CD4-positive, alpha-beta memory T cell (primary cell): ENCODE measurements around the gene SLC2A9. TPM values are rescaled to one million over a fixed set of nuclear protein-coding genes. Genes with fewer than 3 reads are reported as not detected.

Experiments used
- CTCF ChIA-PET: fragments of 350-600 bp; sonication (Branson Sonifier 250); formaldehyde crosslinking; loops from one replicate; lab custom pipeline; 2021; ENCODE audit warnings: inconsistent platforms; ENCODE audit not compliant: partially characterized antibody; lab: Charles Lee
- POLR2A ChIA-PET: fragments of 350-600 bp; sonication (Branson Sonifier 250); formaldehyde crosslinking; loops from one replicate; lab custom pipeline; 2021; ENCODE audit not compliant: partially characterized antibody; lab: Charles Lee
- DNase-seq, 5 donors: peaks; one replicate each; pipeline versions ENCODE4 v3.0.0 to v3.0.0-alpha.2; 2020 to 2022; ENCODE audit warnings: mixed read lengths in 1 of 5
- H3K27ac ChIP-seq: one replicate; pipeline ENCODE4 v1.7.0; 2013; ENCODE audit warnings: low read depth, low read length
- H3K27me3 ChIP-seq: 2 replicates; pipeline ENCODE4 v1.7.0; 2013; ENCODE audit warnings: mild to moderate bottlenecking, low read length, moderate library complexity; ENCODE audit not compliant: insufficient read depth
- H3K36me3 ChIP-seq: 2 replicates; pipeline ENCODE4 v1.7.0; 2013; ENCODE audit warnings: mild to moderate bottlenecking, low read length, moderate library complexity; ENCODE audit not compliant: insufficient read depth
- H3K4me1 ChIP-seq: 2 replicates; pipeline ENCODE4 v1.7.0; 2013; ENCODE audit warnings: mild to moderate bottlenecking, low read length, moderate library complexity; ENCODE audit not compliant: insufficient read depth
- H3K4me3 ChIP-seq, 2 donors: one replicate each; pipeline ENCODE4 v1.7.0; 2013; ENCODE audit warnings: low read length in 2 of 2, mild to moderate bottlenecking in 1 of 2
- H3K9me3 ChIP-seq, 2 donors: one replicate each; pipeline ENCODE4 v1.7.0; 2013; ENCODE audit warnings: low read length in 2 of 2, control low read depth in 1 of 2; ENCODE audit not compliant: control insufficient read depth in 1 of 2
- H3K27ac Mint-ChIP-seq, 7 donors: one replicate each; pipeline ENCODE4 v1.8.0; 2020 to 2021; ENCODE audit warnings: mixed read lengths in 7 of 7, mild to moderate bottlenecking in 6 of 7, inconsistent platforms in 3 of 7, moderate library complexity in 3 of 7
- H3K27me3 Mint-ChIP-seq, 2 donors: one replicate each; pipeline ENCODE4 v1.8.0; 2020 to 2021; ENCODE audit warnings: mixed read lengths in 2 of 2
- H3K36me3 Mint-ChIP-seq, 2 donors: one replicate each; pipeline ENCODE4 v1.8.0; 2020 to 2021; ENCODE audit warnings: mixed read lengths in 2 of 2, inconsistent platforms in 1 of 2, mild to moderate bottlenecking in 1 of 2
- H3K4me1 Mint-ChIP-seq, 4 donors: one replicate each; pipeline ENCODE4 v1.8.0; 2020 to 2021; ENCODE audit warnings: mixed read lengths in 4 of 4, mild to moderate bottlenecking in 1 of 4
- H3K4me3 Mint-ChIP-seq, 8 donors: one replicate each; pipeline ENCODE4 v1.8.0; 2020 to 2021; ENCODE audit warnings: mixed read lengths in 8 of 8, mild to moderate bottlenecking in 7 of 8, moderate library complexity in 6 of 8, inconsistent platforms in 3 of 8
- H3K9me3 Mint-ChIP-seq, 8 donors: one replicate each; pipeline ENCODE4 v1.8.0; 2020 to 2021; ENCODE audit warnings: mixed read lengths in 8 of 8, mild to moderate bottlenecking in 5 of 8, inconsistent platforms in 3 of 8, moderate library complexity in 1 of 8
- intact Hi-C: fragments of 100-400 bp; cut with micrococcal nuclease; formaldehyde crosslinking; loops from one replicate; pipeline ENCODE4 v1.15.1; 2023
- polyA plus RNA-seq, 2 donors: library from polyadenylated mRNA; unstranded; fragments of 300-500 nt; fragmentation: Illumina TruSeq; gene quantifications; one replicate each; pipeline ENCODE4 v1.2.3, GENCODE V29; 2021
- total RNA-seq, 2 experiments: library from RNA; stranded (reverse); gene quantifications; one replicate each; pipeline ENCODE4 v1.2.3, GENCODE V29; 2021

The SLC2A9 gene
- total and polyA plus RNA-seq, 4 experiments from 2014 or later = 0.43 to 2.4 (median 1.7) TPM

DNA sequence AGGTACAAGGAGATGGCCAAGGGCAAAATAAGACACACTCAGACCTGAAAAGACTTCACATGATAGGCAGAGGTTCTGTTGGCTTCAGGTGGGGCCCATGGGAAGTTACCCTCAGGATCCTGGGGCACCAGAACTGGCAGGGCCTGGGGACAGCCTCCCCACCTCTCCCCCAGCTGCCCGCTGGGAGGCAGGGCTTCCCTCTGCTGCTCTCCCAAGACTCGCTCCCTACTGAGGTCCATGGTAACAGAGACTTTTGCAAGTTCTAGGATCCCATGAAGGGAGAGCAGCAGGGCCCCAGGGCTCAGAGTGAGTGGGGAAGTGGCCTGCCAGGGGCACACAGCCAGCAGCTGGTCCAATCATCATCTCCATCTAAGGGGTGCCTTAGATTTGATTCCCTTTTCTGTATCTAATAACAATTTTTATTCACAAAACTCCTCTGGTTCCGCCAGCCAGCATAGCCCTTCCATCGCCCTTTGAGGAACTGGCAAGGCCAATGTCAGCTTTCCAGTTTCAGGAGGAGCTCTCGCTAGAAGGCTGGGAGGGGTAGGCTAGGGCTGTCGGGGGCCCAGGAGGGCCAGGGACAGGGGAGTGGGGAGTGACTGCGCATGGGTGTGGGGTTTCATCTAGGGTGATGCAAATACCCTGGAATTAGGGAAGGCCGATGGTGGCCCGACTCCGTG lies 78.2 kb downstream of the SLC2A9 start:
- Histone ChIP-seq H3K27ac (no peak overlapping the region), H3K4me3 (no peak overlapping the region), H3K9me3 (no peaks in the 10 kb centered on the region), H3K4me1 (no peaks in the 10 kb centered on the region), H3K36me3 (no peaks in the 10 kb centered on the region), H3K27me3 (no peaks in the 10 kb centered on the region)
- intact Hi-C loops = no loop called here
- no peaks in the 10 kb centered on the region for H3K27me3 Mint-ChIP-seq
- H3K36me3 Mint-ChIP-seq = no peaks in the 10 kb centered on the region
- H3K9me3 Mint-ChIP-seq = peaks cover 0 to 1% (median 0%) of the 10 kb centered on the region in 8 donors
- no peak for DNase-seq
- no peak overlapping the region for H3K4me3 Mint-ChIP-seq
- no peaks in the 10 kb centered on the region for H3K4me1 Mint-ChIP-seq
- ChIA-PET CTCF (no interaction called here), POLR2A (no interaction called here)
- peak overlapping the region in 1 of 7 donors; percentile 12 for H3K27ac Mint-ChIP-seq

DNA sequence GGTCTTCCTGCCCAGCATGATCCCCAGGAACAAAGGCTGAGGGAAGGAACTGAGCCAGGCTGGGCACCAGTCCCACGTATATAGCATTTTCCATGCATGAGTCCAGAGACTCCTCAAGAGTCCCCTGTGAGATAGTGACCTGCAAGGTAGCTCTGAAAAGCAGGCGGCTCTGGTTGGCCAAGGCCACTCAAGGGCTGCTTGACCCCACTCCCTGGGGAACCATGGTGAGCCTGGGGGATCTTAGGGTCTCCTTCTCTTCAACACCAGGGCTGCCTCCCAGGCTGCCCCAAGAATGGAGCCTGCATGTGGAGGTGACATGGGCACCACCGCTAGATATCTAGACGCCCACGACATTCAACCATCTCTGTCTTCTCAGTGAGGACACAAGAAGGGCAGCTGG lies 79.2 kb downstream of the SLC2A9 start:
- Mint-ChIP-seq H3K36me3 (no peaks in the 10 kb centered on the region), H3K4me3 (no peak overlapping the region), H3K27ac (no peak overlapping the region), H3K4me1 (no peaks in the 10 kb centered on the region), H3K9me3 (peaks cover 0 to 1% (median 0%) of the 10 kb centered on the region in 8 donors), H3K27me3 (no peaks in the 10 kb centered on the region)
- ChIA-PET POLR2A (no interaction called here), CTCF (no interaction called here)
- no peak overlapping the region for H3K4me3 ChIP-seq
- H3K27ac ChIP-seq = no peak overlapping the region
- no peaks in the 10 kb centered on the region for H3K9me3 ChIP-seq
- no peaks in the 10 kb centered on the region for H3K4me1 ChIP-seq
- intact Hi-C loops = no loop called here
- no peaks in the 10 kb centered on the region for H3K36me3 ChIP-seq
- DNase-seq = no peak
- no peaks in the 10 kb centered on the region for H3K27me3 ChIP-seq

DNA sequence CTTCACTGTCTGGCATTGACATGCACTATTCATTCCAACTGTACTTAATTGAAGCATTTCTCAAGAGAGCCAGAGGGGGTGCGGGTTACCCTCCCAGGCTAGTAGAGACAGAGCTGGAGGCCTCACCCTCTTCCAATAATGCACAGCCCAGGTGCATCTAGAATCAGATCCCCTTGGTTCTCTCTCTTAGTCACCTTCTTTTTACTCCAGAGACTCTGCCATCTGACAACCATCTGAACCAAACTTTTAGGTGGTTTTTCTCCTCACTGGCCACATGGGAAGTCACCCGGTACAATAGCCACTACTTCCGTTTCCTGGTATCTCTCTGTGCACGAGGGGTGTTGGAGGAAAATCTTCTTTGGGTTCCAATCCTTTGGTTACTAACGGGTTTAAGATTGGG lies 81.3 kb downstream of the SLC2A9 start:
- Histone ChIP-seq H3K36me3 (no peaks in the 10 kb centered on the region), H3K4me1 (no peaks in the 10 kb centered on the region), H3K9me3 (no peaks in the 10 kb centered on the region), H3K27me3 (no peaks in the 10 kb centered on the region), H3K4me3 (no peak overlapping the region), H3K27ac (no peak overlapping the region)
- H3K27ac Mint-ChIP-seq = peak overlapping the region in 1 of 7 donors; percentile 47
- H3K4me3 Mint-ChIP-seq = no peak overlapping the region
- H3K4me1 Mint-ChIP-seq = no peaks in the 10 kb centered on the region
- no peaks in the 10 kb centered on the region for H3K36me3 Mint-ChIP-seq
- no peak for DNase-seq
- H3K27me3 Mint-ChIP-seq = no peaks in the 10 kb centered on the region
- ChIA-PET CTCF (interaction anchor here (1.2 kb wide), 1 partner anchor 10 kb away, joined by 3 read pairs; no protein-coding TSS in a partner anchor), POLR2A (no interaction called here)
- intact Hi-C loops = no loop called here
- no peaks in the 10 kb centered on the region for H3K9me3 Mint-ChIP-seq

- POLR2A ChIA-PET = no interaction called here
- DNase-seq = no peak
- Histone ChIP-seq H3K36me3 (no peaks in the 10 kb centered on the region), H3K4me3 (no peak overlapping the region), H3K9me3 (no peaks in the 10 kb centered on the region), H3K4me1 (no peaks in the 10 kb centered on the region), H3K27me3 (no peaks in the 10 kb centered on the region), H3K27ac (no peak overlapping the region)
- H3K27ac Mint-ChIP-seq = no peak overlapping the region
- H3K4me3 Mint-ChIP-seq = no peak overlapping the region
- no peaks in the 10 kb centered on the region for H3K4me1 Mint-ChIP-seq
- H3K9me3 Mint-ChIP-seq = no peaks in the 10 kb centered on the region
- CTCF ChIA-PET = interaction anchor here (1.2 kb wide), 1 partner anchor 9 kb away, joined by 3 read pairs; no protein-coding TSS in a partner anchor
- intact Hi-C loops = no loop called here
- H3K36me3 Mint-ChIP-seq = no peaks in the 10 kb centered on the region
- H3K27me3 Mint-ChIP-seq = no peaks in the 10 kb centered on the region
Measured at GRCh38 chr4:9938933-9939332, 82.4 kb downstream of the SLC2A9 start.

DNA sequence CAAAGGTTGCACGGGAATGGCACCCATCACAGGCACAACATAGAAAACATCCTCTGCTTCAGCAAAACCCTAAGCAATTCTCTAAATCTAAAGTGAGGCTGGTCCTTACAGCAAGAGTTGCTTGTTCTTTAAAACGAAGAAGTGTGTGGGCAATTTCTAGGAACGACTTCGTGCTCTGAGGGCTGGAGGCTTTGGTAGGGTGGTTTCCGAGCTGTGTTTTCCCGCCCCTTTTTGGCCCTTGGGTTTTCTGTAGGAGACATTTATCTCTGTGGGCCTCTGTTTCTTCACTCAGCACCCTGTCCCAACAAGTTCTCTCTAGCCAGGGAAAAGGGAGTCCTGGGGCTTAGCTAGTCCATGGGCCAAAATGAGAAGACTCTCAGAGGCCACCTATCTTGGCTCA lies 84.2 kb downstream of the SLC2A9 start:
- Histone ChIP-seq H3K27me3 (no peaks in the 10 kb centered on the region), H3K9me3 (no peaks in the 10 kb centered on the region), H3K4me1 (no peaks in the 10 kb centered on the region), H3K27ac (no peak overlapping the region), H3K4me3 (no peak overlapping the region), H3K36me3 (no peaks in the 10 kb centered on the region)
- H3K27ac Mint-ChIP-seq = no peak overlapping the region
- ChIA-PET POLR2A (no interaction called here), CTCF (no interaction called here)
- no peaks in the 10 kb centered on the region for H3K9me3 Mint-ChIP-seq
- no peaks in the 10 kb centered on the region for H3K27me3 Mint-ChIP-seq
- no peaks in the 10 kb centered on the region for H3K4me1 Mint-ChIP-seq
- H3K4me3 Mint-ChIP-seq = no peak overlapping the region
- no peak for DNase-seq
- H3K36me3 Mint-ChIP-seq = no peaks in the 10 kb centered on the region
- intact Hi-C loops = no loop called here

DNA sequence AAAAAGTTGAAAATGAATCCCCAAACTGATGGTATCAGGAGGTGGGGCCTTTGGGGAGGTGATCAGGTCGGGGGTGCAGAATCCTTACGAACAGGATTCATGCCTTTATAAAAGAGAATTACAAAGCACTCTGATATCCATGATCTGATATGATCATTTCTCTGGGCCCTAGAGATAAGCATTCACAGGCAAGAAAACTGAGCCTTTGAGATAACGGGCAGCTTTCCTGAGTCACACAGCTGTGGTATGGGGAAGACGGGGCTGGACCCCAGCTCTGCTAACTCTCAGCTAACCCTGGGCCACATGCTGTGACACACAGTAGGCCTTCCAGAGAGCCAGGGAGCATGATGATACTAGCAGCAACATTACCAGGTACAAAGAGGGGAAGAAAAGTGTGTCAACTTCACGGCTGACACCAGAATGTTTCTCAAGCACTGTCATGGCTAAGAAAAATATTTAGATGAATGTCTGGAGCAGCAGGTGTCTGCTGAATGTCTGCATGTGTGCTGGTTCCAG lies 85.1 kb downstream of the SLC2A9 start:
- no peaks in the 10 kb centered on the region for H3K9me3 ChIP-seq
- Mint-ChIP-seq H3K27ac (no peak overlapping the region), H3K9me3 (no peaks in the 10 kb centered on the region), H3K27me3 (no peaks in the 10 kb centered on the region), H3K4me1 (no peaks in the 10 kb centered on the region), H3K4me3 (no peak overlapping the region), H3K36me3 (no peaks in the 10 kb centered on the region)
- H3K27ac ChIP-seq = no peak overlapping the region
- CTCF ChIA-PET = no interaction called here
- DNase-seq = no peak
- H3K4me1 ChIP-seq = no peaks in the 10 kb centered on the region
- no peak overlapping the region for H3K4me3 ChIP-seq
- no peaks in the 10 kb centered on the region for H3K27me3 ChIP-seq
- POLR2A ChIA-PET = no interaction called here
- intact Hi-C loops = no loop called here
- no peaks in the 10 kb centered on the region for H3K36me3 ChIP-seq

DNA sequence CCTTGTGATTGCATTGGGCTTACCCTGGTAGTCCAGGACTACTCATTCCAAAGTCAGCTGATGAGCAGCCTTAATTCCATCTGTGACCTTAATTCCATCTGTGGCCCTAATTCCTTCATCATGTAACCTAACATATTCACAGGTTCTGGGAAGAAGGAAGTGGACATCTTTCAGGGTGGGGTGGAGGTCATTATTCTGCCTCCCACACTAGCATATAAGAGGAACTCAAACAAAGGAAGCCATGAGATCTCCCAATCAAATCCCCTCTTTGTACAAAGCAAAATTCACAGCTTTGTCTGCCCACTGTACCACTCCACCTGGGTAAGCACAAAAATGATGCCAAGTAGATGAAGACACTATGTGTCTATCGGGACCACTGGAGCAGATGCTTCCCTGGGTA lies 87.3 kb downstream of the SLC2A9 start:
- no peak for DNase-seq
- ChIA-PET CTCF (no interaction called here), POLR2A (no interaction called here)
- H3K4me1 ChIP-seq = no peaks in the 10 kb centered on the region
- no peaks in the 10 kb centered on the region for H3K9me3 ChIP-seq
- no peaks in the 10 kb centered on the region for H3K36me3 ChIP-seq
- H3K36me3 Mint-ChIP-seq = no peaks in the 10 kb centered on the region
- intact Hi-C loops = no loop called here
- H3K27ac Mint-ChIP-seq = no peak overlapping the region
- H3K27me3 ChIP-seq = no peaks in the 10 kb centered on the region
- H3K27me3 Mint-ChIP-seq = no peaks in the 10 kb centered on the region
- H3K9me3 Mint-ChIP-seq = no peaks in the 10 kb centered on the region
- no peak overlapping the region for H3K4me3 ChIP-seq
- H3K4me1 Mint-ChIP-seq = no peaks in the 10 kb centered on the region
- H3K27ac ChIP-seq = no peak overlapping the region
- H3K4me3 Mint-ChIP-seq = no peak overlapping the region
